Measurements from ENCODE around the gene NKD1.
"Not testable (repeated sequence)": the region's sequence is repeated elsewhere in the genome, so short reads cannot be mapped to it uniquely, and the experiment has no call there.

Gene NKD1

GRCh38 chr16:50520451-50521245, 27.5 kb upstream of the NKD1 start:
- DNase-seq = no peak

- no peak for DNase-seq
These were observed 26.8 kb upstream of the NKD1 start for GRCh38 chr16:50521246-50521900.

GRCh38 chr16:50522324-50522723, 25.9 kb upstream of the NKD1 start:
- DNase-seq = no peak

- DNase-seq = no peak
These were observed 24.5 kb upstream of the NKD1 start for GRCh38 chr16:50523710-50524109.

- no peak for DNase-seq
These were observed 22.9 kb upstream of the NKD1 start for GRCh38 chr16:50525262-50525661.

GRCh38 chr16:50525716-50526115, 22.5 kb upstream of the NKD1 start:
- DNase-seq = no peak

GRCh38 chr16:50526249-50526648, 21.9 kb upstream of the NKD1 start:
- no peak for DNase-seq

GRCh38 chr16:50526796-50527195, 21.4 kb upstream of the NKD1 start:
- no peak for DNase-seq

- no peak for DNase-seq
These were observed 19.4 kb upstream of the NKD1 start for GRCh38 chr16:50528820-50529219.

- DNase-seq = no peak
These were observed 18.9 kb upstream of the NKD1 start for GRCh38 chr16:50529334-50529733.

- no peak for DNase-seq
These were observed 17.6 kb upstream of the NKD1 start for GRCh38 chr16:50530277-50531236.

- no peak for DNase-seq
These were observed 16.8 kb upstream of the NKD1 start for GRCh38 chr16:50531359-50531758.

GRCh38 chr16:50531901-50532300, 16.3 kb upstream of the NKD1 start:
- no peak for DNase-seq

- no peak for DNase-seq
These were observed 15.6 kb upstream of the NKD1 start for GRCh38 chr16:50532576-50532975.

- no peak for DNase-seq
These were observed 14.9 kb upstream of the NKD1 start for GRCh38 chr16:50533317-50533716.

GRCh38 chr16:50534091-50534490, 14.1 kb upstream of the NKD1 start:
- no peak for DNase-seq

- DNase-seq = no peak
These were observed 13.6 kb upstream of the NKD1 start for GRCh38 chr16:50534556-50534955.

- no peak for DNase-seq
These were observed 13.2 kb upstream of the NKD1 start for GRCh38 chr16:50534958-50535357.

GRCh38 chr16:50535506-50536257, 12.5 kb upstream of the NKD1 start:
- no peak for DNase-seq

- not testable (repeated sequence) for DNase-seq
These were observed 11.9 kb upstream of the NKD1 start for GRCh38 chr16:50536258-50536645.

- DNase-seq = no peak
These were observed 10.5 kb upstream of the NKD1 start for GRCh38 chr16:50537533-50538290.

Data from CD4-positive, alpha-beta T cell treated with Interleukin-17A for 1 hour (primary cell).